K562 (cell line): Measurements from ENCODE around the gene WTAP. TPM values are rescaled to one million over a fixed set of nuclear protein-coding genes. Genes with fewer than 3 reads are reported as not detected.

Experiments
- BCOR ChIP-seq: fragments of 450-650 bp; IDR thresholded peaks from 2 replicates; pipeline ENCODE4 v1.6.1; 2016
- CHD7 ChIP-seq: fragments of 200-600 bp; sonication (generic); IDR thresholded peaks from one replicate; pipeline ENCODE4 v1.6.1; 2012; ENCODE audit warnings: mild to moderate bottlenecking, low read depth, low read length, inconsistent platforms
- NKRF ChIP-seq: fragments of 450-650 bp; IDR thresholded peaks from 2 replicates; pipeline ENCODE4 v1.6.1; 2016; ENCODE audit warnings: borderline replicate concordance
- POLR2A ChIP-seq: fragments of 450-650 bp; conservative IDR thresholded peaks from 2 replicates; pipeline ENCODE4 v1.6.1; 2016
- UBTF ChIP-seq, 2 experiments: IDR thresholded peaks; 2 replicates each; pipeline ENCODE4 v1.6.1; 2012; ENCODE audit warnings: improper control_type of control experiment in 2 of 2, low read depth in 2 of 2, low read length in 2 of 2, borderline replicate concordance in 1 of 2
- ZNF212 ChIP-seq: fragments of 450-650 bp; formaldehyde crosslinking; IDR thresholded peaks from 2 replicates; pipeline ENCODE4 v1.4.0; 2020; ENCODE audit warnings: mild to moderate bottlenecking
- polyA plus RNA-seq, 8 experiments: library from polyadenylated mRNA; depleted of rRNA in 4 of 8; stranded (reverse) in 5 of 8; unstranded in 3 of 8; fragments of >200 nt; fragmentation: Nextera tagmentation in 2 of 8; fragmentation: Illumina TruSeq in 1 of 8; extraction: Ambion mirVana in 2 of 8; extraction: Trizol in 1 of 8; gene quantifications; 2 replicates each; pipeline versions ENCODE4 v1.2.1 to v1.2.3, GENCODE V29; 2011 to 2014; ENCODE audit warnings: inconsistent platforms in 1 of 8, missing spikeins in 1 of 8
- total RNA-seq, 7 experiments: library from RNA; depleted of rRNA in 6 of 7; stranded (reverse); fragments of >200 nt in 6 of 7; fragmentation: Illumina TruSeq in 2 of 7; extraction: Trizol in 2 of 7; gene quantifications; 2 replicates each; pipeline versions ENCODE4 v1.2.1 to v1.2.3, GENCODE V29; 2011 to 2021; ENCODE audit warnings: low replicate concordance in 1 of 7

WTAP gene
- total and polyA plus RNA-seq, 9 of the 15 experiments (the other 6 are each of a cell fraction or from before 2014, with no cell fraction given): 52.4 to 156 (median 110) TPM

- TF ChIP-seq UBTF (IDR thresholded peaks at IDR 0.05; ENCODE audit: borderline replicate concordance in 1 of 2, low read depth in 2 of 2, low read length in 2 of 2) (peak in 1 of 2 experiments; percentile 54; a peak in 2 of 4 replicates), POLR2A (peak; percentile 92), ZNF212 (0 out of 2 replicates have a peak, but pooled peaks have one; percentile 57), CHD7 (no peak), BCOR (no peak), NKRF (no peak; the same call in 1 of the 2 replicates)
Observed at GRCh38 chr6:159693128-159693893, 34.0 kb upstream of the WTAP start, which contains the start of gene SOD2 (continued).
